HG02973 (cell line): ENCODE data around the gene SNCB.

Experiments used
- ATAC-seq: cut with Tn5 transposase; IDR thresholded peaks from one replicate; pipeline ENCODE4 v1.9.1; 2021; ENCODE audit warnings: moderate library complexity; ENCODE audit not compliant: unreplicated experiment

Gene SNCB

GRCh38 chr5:176644878-176645670, 14.7 kb upstream of the SNCB start:
- ATAC-seq, result no peak

GRCh38 chr5:176644294-176644693, 14.0 kb upstream of the SNCB start:
- ATAC-seq, result no peak

- ATAC-seq, result no peak
Measured at GRCh38 chr5:176643491-176644219, 13.3 kb upstream of the SNCB start.

GRCh38 chr5:176642675-176643490, 12.5 kb upstream of the SNCB start:
- no peak for ATAC-seq

- no peak for ATAC-seq
Measured at GRCh38 chr5:176640616-176641015, 10.3 kb upstream of the SNCB start.

GRCh38 chr5:176639981-176640380, 9.6 kb upstream of the SNCB start:
- no peak for ATAC-seq

GRCh38 chr5:176639208-176639607, 8.9 kb upstream of the SNCB start:
- no peak for ATAC-seq

- no peak for ATAC-seq
Measured at GRCh38 chr5:176638437-176638836, 8.1 kb upstream of the SNCB start.

- no peak for ATAC-seq
Measured at GRCh38 chr5:176637556-176637955, 7.2 kb upstream of the SNCB start.

- ATAC-seq, result no peak
Measured at GRCh38 chr5:176636426-176636825, 6.1 kb upstream of the SNCB start.

- no peak for ATAC-seq
Measured at GRCh38 chr5:176633598-176633997, 3.3 kb upstream of the SNCB start.

- ATAC-seq, result no peak
Measured at GRCh38 chr5:176632745-176633144, 2.4 kb upstream of the SNCB start.

- no peak for ATAC-seq
Measured at GRCh38 chr5:176631383-176632200, 1.3 kb upstream of the SNCB start.

GRCh38 chr5:176630681-176631222, 418 bp upstream of the SNCB start:
- ATAC-seq, result no peak

- ATAC-seq, result no peak
Measured at GRCh38 chr5:176629317-176629852, 949 bp downstream of the SNCB start.

- no peak for ATAC-seq
Measured at GRCh38 chr5:176628406-176629228, 1.7 kb downstream of the SNCB start.

GRCh38 chr5:176627582-176627981, 2.8 kb downstream of the SNCB start:
- ATAC-seq, result no peak

- no peak for ATAC-seq
Measured at GRCh38 chr5:176626876-176627236, 3.5 kb downstream of the SNCB start.
